ENCODE measurements around the gene TECRL.

Gene TECRL

DNA sequence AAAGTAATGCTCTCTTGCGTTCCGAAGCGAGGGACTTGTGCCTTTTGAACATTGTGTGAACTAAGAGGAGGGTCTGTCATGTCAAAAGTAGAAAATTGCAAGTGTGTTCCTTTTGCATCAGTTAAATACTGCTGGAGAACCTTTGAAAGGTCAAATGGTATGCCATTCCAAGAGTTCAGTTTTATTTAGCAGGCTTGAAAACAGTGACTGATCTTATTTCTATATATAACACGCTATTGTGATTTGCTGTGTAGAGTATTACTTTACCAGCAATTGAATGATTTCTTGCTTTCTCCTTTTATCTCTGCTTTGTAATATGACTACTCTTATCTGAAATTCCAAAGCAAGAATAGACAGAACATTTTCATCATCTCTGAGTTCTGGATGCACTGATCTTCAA is at the start of gene TECRL:
TECRL (minus strand) TSS at position 151 of the 400 bp plus-strand sequence; CDS start at position 52, 99 bp downstream.
- Histone ChIP-seq H3K27me3 (no peaks in the 10 kb centered on the region), H3K4me1 (ENCODE audit: control insufficient read depth in 1 of 2, insufficient read depth in 1 of 2, low read depth in 1 of 2, low read length in 1 of 2) (no peaks in the 10 kb centered on the region), H3K27ac (no peak within 1 kb of the TSS), H3K9me3 (no peaks in the 10 kb centered on the region), H3K4me3 (ENCODE audit: low read depth in 1 of 2, low read length in 1 of 2) (no peak within 1 kb of the TSS), H3K36me3 (no peaks in the 10 kb centered on the region)
- TF ChIP-seq CTCF (IDR thresholded peaks at IDR 0.05) = no peak

- Histone ChIP-seq H3K4me3 (ENCODE audit: low read depth in 1 of 2, low read length in 1 of 2) (no peak overlapping the region), H3K4me1 (ENCODE audit: control insufficient read depth in 1 of 2, insufficient read depth in 1 of 2, low read depth in 1 of 2, low read length in 1 of 2) (no peaks in the 10 kb centered on the region), H3K9me3 (no peaks in the 10 kb centered on the region), H3K36me3 (no peaks in the 10 kb centered on the region), H3K27ac (no peak overlapping the region), H3K27me3 (no peaks in the 10 kb centered on the region)
- no peak for TF ChIP-seq CTCF (IDR thresholded peaks at IDR 0.05)
Observed at GRCh38 chr4:64432674-64433073, 23.4 kb upstream of the TECRL start.

- no peak overlapping the region for H3K27ac ChIP-seq
- H3K36me3 ChIP-seq = no peaks in the 10 kb centered on the region
- no peaks in the 10 kb centered on the region for H3K27me3 ChIP-seq
- no peaks in the 10 kb centered on the region for H3K9me3 ChIP-seq
- no peak overlapping the region for H3K4me3 ChIP-seq (ENCODE audit: low read depth in 1 of 2, low read length in 1 of 2)
- no peaks in the 10 kb centered on the region for H3K4me1 ChIP-seq (ENCODE audit: control insufficient read depth in 1 of 2, insufficient read depth in 1 of 2, low read depth in 1 of 2, low read length in 1 of 2)
- TF ChIP-seq CTCF (IDR thresholded peaks at IDR 0.05) = no peak
Observed at GRCh38 chr4:64430933-64431332, 21.7 kb upstream of the TECRL start.

GRCh38 chr4:64417974-64418373 is 8.7 kb upstream of the TECRL start:
- TF ChIP-seq CTCF (IDR thresholded peaks at IDR 0.05) = no peak

GRCh38 chr4:64407000-64407399 is 2.2 kb downstream of the TECRL start:
- Histone ChIP-seq H3K4me3 (ENCODE audit: low read depth in 1 of 2, low read length in 1 of 2) (no peak overlapping the region), H3K36me3 (no peaks in the 10 kb centered on the region)
- no peak for TF ChIP-seq CTCF (IDR thresholded peaks at IDR 0.05)

More at GRCh38 chr4:64417974-64418373, 8.7 kb upstream of the TECRL start:
- H3K9me3 ChIP-seq = no peaks in the 10 kb centered on the region
- no peak overlapping the region for H3K4me3 ChIP-seq (ENCODE audit: low read depth in 1 of 2, low read length in 1 of 2)
- no peaks in the 10 kb centered on the region for H3K27me3 ChIP-seq
- H3K27ac ChIP-seq = no peak overlapping the region
- H3K36me3 ChIP-seq = no peaks in the 10 kb centered on the region
- no peaks in the 10 kb centered on the region for H3K4me1 ChIP-seq (ENCODE audit: control insufficient read depth in 1 of 2, insufficient read depth in 1 of 2, low read depth in 1 of 2, low read length in 1 of 2)

GRCh38 chr4:64405761-64406160 is 3.5 kb downstream of the TECRL start:
- no peaks in the 10 kb centered on the region for H3K4me1 ChIP-seq (ENCODE audit: control insufficient read depth in 1 of 2, insufficient read depth in 1 of 2, low read depth in 1 of 2, low read length in 1 of 2)
- TF ChIP-seq CTCF (IDR thresholded peaks at IDR 0.05) = no peak
- no peaks in the 10 kb centered on the region for H3K9me3 ChIP-seq
- no peak overlapping the region for H3K27ac ChIP-seq
- no peaks in the 10 kb centered on the region for H3K36me3 ChIP-seq
- no peak overlapping the region for H3K4me3 ChIP-seq (ENCODE audit: low read depth in 1 of 2, low read length in 1 of 2)
- no peaks in the 10 kb centered on the region for H3K27me3 ChIP-seq

More at GRCh38 chr4:64407000-64407399, 2.2 kb downstream of the TECRL start:
- H3K9me3 ChIP-seq = no peaks in the 10 kb centered on the region
- H3K4me1 ChIP-seq (ENCODE audit: control insufficient read depth in 1 of 2, insufficient read depth in 1 of 2, low read depth in 1 of 2, low read length in 1 of 2) = no peaks in the 10 kb centered on the region
- H3K27me3 ChIP-seq = no peaks in the 10 kb centered on the region
- H3K27ac ChIP-seq = no peak overlapping the region
